Measurements from ENCODE around the gene MGAT4B.
A peak's percentile ranks its signal among the peaks of the same experiment; 100 is the strongest.

The MGAT4B gene

GRCh38 chr5:179795863-179796833 lies 10.5 kb downstream of the MGAT4B start:
- peak; percentile 56 for TF ChIP-seq CTCF (IDR thresholded peaks at IDR 0.05; ENCODE audit: low read depth, low read length)
- Histone ChIP-seq H3K27ac (peak overlapping the region; percentile 73), H3K9me3 (ENCODE audit: severe bottlenecking) (no peaks in the 10 kb centered on the region), H3K36me3 (no peaks in the 10 kb centered on the region; the same call in 1 of the 2 replicates), H3K27me3 (ENCODE audit: insufficient read depth, low read depth, severe bottlenecking) (no peaks in the 10 kb centered on the region), H3K4me3 (ENCODE audit: low read depth, low read length) (peak overlapping the region; percentile 29)
- DNase-seq, result peak; percentile 61

- H3K4me3 ChIP-seq (ENCODE audit: low read depth, low read length), result peak overlapping the region; percentile 29
- peak; percentile 68 for DNase-seq
- H3K27me3 ChIP-seq (ENCODE audit: insufficient read depth, low read depth, severe bottlenecking), result no peaks in the 10 kb centered on the region
- H3K36me3 ChIP-seq, result no peaks in the 10 kb centered on the region; the same call in 1 of the 2 replicates
- H3K9me3 ChIP-seq (ENCODE audit: severe bottlenecking), result no peaks in the 10 kb centered on the region
- peak overlapping the region; percentile 73 for H3K27ac ChIP-seq
- TF ChIP-seq CTCF (IDR thresholded peaks at IDR 0.05; ENCODE audit: low read depth, low read length), result no peak
Observed at GRCh38 chr5:179795049-179795862, 11.4 kb downstream of the MGAT4B start.

GRCh38 chr5:179794575-179794974 lies 12.1 kb downstream of the MGAT4B start:
- TF ChIP-seq CTCF (IDR thresholded peaks at IDR 0.05; ENCODE audit: low read depth, low read length), result no peak
- no peaks in the 10 kb centered on the region for H3K27me3 ChIP-seq (ENCODE audit: insufficient read depth, low read depth, severe bottlenecking)
- H3K9me3 ChIP-seq (ENCODE audit: severe bottlenecking), result no peaks in the 10 kb centered on the region
- H3K27ac ChIP-seq, result no peak overlapping the region
- H3K4me3 ChIP-seq (ENCODE audit: low read depth, low read length), result no peak overlapping the region
- DNase-seq, result no peak
- no peaks in the 10 kb centered on the region; the same call in 1 of the 2 replicates for H3K36me3 ChIP-seq

- TF ChIP-seq CTCF (IDR thresholded peaks at IDR 0.05; ENCODE audit: low read depth, low read length), result no peak
- Histone ChIP-seq H3K27ac (no peak overlapping the region), H3K27me3 (ENCODE audit: insufficient read depth, low read depth, severe bottlenecking) (no peaks in the 10 kb centered on the region), H3K9me3 (ENCODE audit: severe bottlenecking) (no peaks in the 10 kb centered on the region), H3K36me3 (no peaks in the 10 kb centered on the region; the same call in 1 of the 2 replicates), H3K4me3 (ENCODE audit: low read depth, low read length) (no peak overlapping the region)
- no peak for DNase-seq
Observed at GRCh38 chr5:179794171-179794570, 12.5 kb downstream of the MGAT4B start.

- no peak for TF ChIP-seq CTCF (IDR thresholded peaks at IDR 0.05; ENCODE audit: low read depth, low read length)
- no peak within 1 kb of the TSS for H3K27ac ChIP-seq
- H3K27me3 ChIP-seq (ENCODE audit: insufficient read depth, low read depth, severe bottlenecking), result no peaks in the 10 kb centered on the region
- H3K36me3 ChIP-seq, result no peaks in the 10 kb centered on the region; the same call in 1 of the 2 replicates
- H3K4me3 ChIP-seq (ENCODE audit: low read depth, low read length), result no peak within 1 kb of the TSS
- DNase-seq, result no peak
- H3K9me3 ChIP-seq (ENCODE audit: severe bottlenecking), result no peaks in the 10 kb centered on the region
Observed at GRCh38 chr5:179793468-179794139, 13.1 kb downstream of the MGAT4B start, which contains the start of gene LTC4S. Gene LTC4S (plus strand): TSS chr5:179793986. CDS start chr5:179794081, 95 bp downstream.

Measured in WERI-Rb-1 (cell line).